ENCODE data around the gene BOD1L1. TPM values are rescaled to one million over a fixed set of nuclear protein-coding genes. Genes with fewer than 3 reads are reported as not detected.

Gene BOD1L1
- total and polyA plus RNA-seq, 7 donors = 6.0 to 19.3 (median 13.7) TPM

GRCh38 chr4:13546941-13547484 is 80.5 kb downstream of the BOD1L1 start:
- TF ChIP-seq, protein P1, sequence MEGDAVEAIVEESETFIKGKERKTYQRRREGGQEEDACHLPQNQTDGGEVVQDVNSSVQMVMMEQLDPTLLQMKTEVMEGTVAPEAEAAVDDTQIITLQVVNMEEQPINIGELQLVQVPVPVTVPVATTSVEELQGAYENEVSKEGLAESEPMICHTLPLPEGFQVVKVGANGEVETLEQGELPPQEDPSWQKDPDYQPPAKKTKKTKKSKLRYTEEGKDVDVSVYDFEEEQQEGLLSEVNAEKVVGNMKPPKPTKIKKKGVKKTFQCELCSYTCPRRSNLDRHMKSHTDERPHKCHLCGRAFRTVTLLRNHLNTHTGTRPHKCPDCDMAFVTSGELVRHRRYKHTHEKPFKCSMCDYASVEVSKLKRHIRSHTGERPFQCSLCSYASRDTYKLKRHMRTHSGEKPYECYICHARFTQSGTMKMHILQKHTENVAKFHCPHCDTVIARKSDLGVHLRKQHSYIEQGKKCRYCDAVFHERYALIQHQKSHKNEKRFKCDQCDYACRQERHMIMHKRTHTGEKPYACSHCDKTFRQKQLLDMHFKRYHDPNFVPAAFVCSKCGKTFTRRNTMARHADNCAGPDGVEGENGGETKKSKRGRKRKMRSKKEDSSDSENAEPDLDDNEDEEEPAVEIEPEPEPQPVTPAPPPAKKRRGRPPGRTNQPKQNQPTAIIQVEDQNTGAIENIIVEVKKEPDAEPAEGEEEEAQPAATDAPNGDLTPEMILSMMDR (IDR thresholded peaks at IDR 0.05) = no peak
- Histone ChIP-seq H3K9me3 (peaks cover 3% of the 10 kb centered on the region), H3K27me3 (ENCODE audit: insufficient read depth in 3 of 3, low read length in 2 of 3) (peaks cover 0 to 98% (median 46%) of the 10 kb centered on the region in 3 donors), H3K36me3 (ENCODE audit: insufficient read depth in 1 of 2, low read depth in 1 of 2) (no peaks in the 10 kb centered on the region), H3K4me3 (peak overlapping the region; percentile 52), H3K4me1 (peaks cover 12% of the 10 kb centered on the region), H3K27ac (no peak overlapping the region)
- DNase-seq (no peak), ATAC-seq (no peak)
- intact Hi-C loops (cut with DNase I) = loop anchor here in 1 of 2 donors (5.0 kb wide), 2 partner anchors 695 to 815 kb away; no protein-coding TSS in a partner anchor
- WGBS, 3 donors = 3 to 5% (median 4%) methylated on average over 32 to 54 of the region's 54 CpGs

- intact Hi-C loops (cut with DNase I) = loop anchor here in 1 of 2 donors (5.0 kb wide), 2 partner anchors 694 to 814 kb away; no protein-coding TSS in a partner anchor
- no peak for DNase-seq
- Histone ChIP-seq H3K4me1 (peaks cover 12% of the 10 kb centered on the region), H3K9me3 (no peaks in the 10 kb centered on the region), H3K27ac (no peak overlapping the region), H3K4me3 (no peak overlapping the region), H3K36me3 (ENCODE audit: insufficient read depth in 1 of 2, low read depth in 1 of 2) (no peaks in the 10 kb centered on the region), H3K27me3 (ENCODE audit: insufficient read depth in 3 of 3, low read length in 2 of 3) (peaks cover 0 to 99% (median 51%) of the 10 kb centered on the region in 3 donors)
- no peak for ATAC-seq
- 13 to 14% (median 14%) methylated on average over 18 of the region's 18 CpGs for WGBS, 3 donors
- TF ChIP-seq, protein P1 (IDR thresholded peaks at IDR 0.05) = no peak
These were observed 81.2 kb downstream of the BOD1L1 start for GRCh38 chr4:13546142-13546940.

- peaks cover 0 to 99% (median 57%) of the 10 kb centered on the region in 3 donors for H3K27me3 ChIP-seq (ENCODE audit: insufficient read depth in 3 of 3, low read length in 2 of 3)
- intact Hi-C loops (cut with DNase I) = loop anchor here in 1 of 2 donors (5.0 kb wide), 2 partner anchors 693 to 813 kb away; no protein-coding TSS in a partner anchor
- TF ChIP-seq, protein P1 (IDR thresholded peaks at IDR 0.05) = no peak
- WGBS, 3 donors = 12 to 19% (median 18%) methylated on average over 8 of the region's 8 CpGs
- DNase-seq (no peak), ATAC-seq (no peak)
- H3K36me3 ChIP-seq (ENCODE audit: insufficient read depth in 1 of 2, low read depth in 1 of 2) = no peaks in the 10 kb centered on the region
- H3K4me1 ChIP-seq = peaks cover 12% of the 10 kb centered on the region
- no peaks in the 10 kb centered on the region for H3K9me3 ChIP-seq
- no peak overlapping the region for H3K27ac ChIP-seq
- peak overlapping the region; percentile 68 for H3K4me3 ChIP-seq
These were observed 82.1 kb downstream of the BOD1L1 start for GRCh38 chr4:13545394-13545808.

- ATAC-seq = peak; percentile 56 to 78 (median 70)
- whole genome bisulfite sequencing, 3 donors = 1% methylated on average over 37 to 54 of the region's 54 CpGs
- Histone ChIP-seq H3K27ac (no peak overlapping the region), H3K36me3 (ENCODE audit: insufficient read depth in 1 of 2, low read depth in 1 of 2) (no peaks in the 10 kb centered on the region), H3K27me3 (ENCODE audit: insufficient read depth in 3 of 3, low read length in 2 of 3) (peaks cover 0 to 100% (median 60%) of the 10 kb centered on the region in 3 donors), H3K9me3 (no peaks in the 10 kb centered on the region), H3K4me3 (peak overlapping the region; percentile 68), H3K4me1 (peaks cover 12% of the 10 kb centered on the region)
- intact Hi-C loops (cut with DNase I) = loop anchor here in 1 of 2 donors (5.0 kb wide), 2 partner anchors 692 to 812 kb away; no protein-coding TSS in a partner anchor
- TF ChIP-seq, protein P1 (IDR thresholded peaks at IDR 0.05) = no peak
- peak in 1 of 2 donors; percentile 71 for DNase-seq
These were observed 82.7 kb downstream of the BOD1L1 start for GRCh38 chr4:13544606-13545393.

All from psoas muscle (tissue), 8 donors.